Measurements from ENCODE around the gene CHRM1.
A peak's percentile ranks its signal among the peaks of the same experiment; 100 is the strongest.

CHRM1 gene

DNA sequence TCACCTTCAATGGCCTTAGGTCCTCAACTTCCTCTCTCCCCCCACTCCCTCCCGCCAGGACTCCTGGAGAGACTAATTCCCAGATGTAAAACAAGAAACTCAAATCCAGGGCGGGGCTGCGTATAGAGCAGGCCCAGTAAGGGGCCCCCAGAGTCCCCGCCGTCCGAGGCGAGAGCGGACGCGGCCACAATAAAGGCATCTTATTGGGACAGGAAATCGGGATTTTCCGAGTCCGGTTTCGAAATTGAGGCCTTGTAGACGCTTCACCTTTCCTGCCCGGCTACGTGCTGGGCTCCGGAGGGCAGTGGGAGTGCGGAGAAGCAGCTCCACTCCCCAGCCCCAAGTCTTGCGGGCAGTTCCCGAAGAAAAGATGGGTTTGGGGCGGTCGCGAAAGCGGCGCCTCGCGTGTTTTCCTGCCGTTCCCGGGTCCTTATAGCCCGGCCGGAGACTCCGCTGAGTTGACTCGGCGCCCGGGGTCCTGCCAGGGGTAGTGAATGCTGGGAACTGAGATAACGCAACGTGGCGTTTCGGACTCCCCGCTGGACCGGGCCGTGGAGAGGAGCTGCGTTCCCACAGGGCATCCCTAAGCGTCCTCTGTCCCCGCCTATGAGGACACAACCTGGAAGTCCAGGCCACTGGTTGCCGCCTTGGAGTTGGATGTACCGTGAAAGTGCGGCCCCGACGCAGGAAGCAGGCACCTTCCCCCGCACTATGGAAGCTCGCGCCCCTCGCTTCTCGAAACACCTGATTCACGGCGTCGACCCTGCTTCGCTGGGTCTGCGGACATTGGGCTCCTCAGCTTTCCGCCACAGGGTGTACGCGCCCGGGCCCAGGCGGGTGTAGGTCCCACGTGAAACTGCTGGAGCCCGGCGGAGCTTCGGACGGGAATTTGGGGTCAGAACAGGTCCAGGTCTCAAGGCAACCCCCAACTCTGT is 4.8 kb upstream of the CHRM1 start:
- no peak for DNase-seq (ENCODE audit: low read depth, low spot score)

DNA sequence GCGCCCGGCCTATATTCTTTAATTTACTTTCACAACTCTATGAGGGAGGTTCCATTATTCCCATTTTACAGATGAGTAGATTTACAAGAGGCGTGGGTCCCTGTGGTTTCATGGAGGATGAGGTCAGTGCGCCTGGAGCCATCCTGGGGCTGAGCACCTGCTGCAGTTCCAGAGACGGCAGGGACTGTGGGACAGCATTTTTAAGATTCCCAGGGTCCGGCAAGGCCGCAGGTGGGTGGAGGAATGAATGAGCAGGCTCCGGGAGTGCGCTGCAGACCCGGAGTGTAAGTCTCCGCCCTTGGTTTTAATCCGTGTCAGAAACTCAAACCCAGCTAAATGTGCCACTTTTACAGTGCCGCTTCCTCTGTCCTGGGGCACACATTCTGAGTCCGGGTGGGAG is 4.1 kb upstream of the CHRM1 start:
- DNase-seq (ENCODE audit: low read depth, low spot score) = no peak

DNA sequence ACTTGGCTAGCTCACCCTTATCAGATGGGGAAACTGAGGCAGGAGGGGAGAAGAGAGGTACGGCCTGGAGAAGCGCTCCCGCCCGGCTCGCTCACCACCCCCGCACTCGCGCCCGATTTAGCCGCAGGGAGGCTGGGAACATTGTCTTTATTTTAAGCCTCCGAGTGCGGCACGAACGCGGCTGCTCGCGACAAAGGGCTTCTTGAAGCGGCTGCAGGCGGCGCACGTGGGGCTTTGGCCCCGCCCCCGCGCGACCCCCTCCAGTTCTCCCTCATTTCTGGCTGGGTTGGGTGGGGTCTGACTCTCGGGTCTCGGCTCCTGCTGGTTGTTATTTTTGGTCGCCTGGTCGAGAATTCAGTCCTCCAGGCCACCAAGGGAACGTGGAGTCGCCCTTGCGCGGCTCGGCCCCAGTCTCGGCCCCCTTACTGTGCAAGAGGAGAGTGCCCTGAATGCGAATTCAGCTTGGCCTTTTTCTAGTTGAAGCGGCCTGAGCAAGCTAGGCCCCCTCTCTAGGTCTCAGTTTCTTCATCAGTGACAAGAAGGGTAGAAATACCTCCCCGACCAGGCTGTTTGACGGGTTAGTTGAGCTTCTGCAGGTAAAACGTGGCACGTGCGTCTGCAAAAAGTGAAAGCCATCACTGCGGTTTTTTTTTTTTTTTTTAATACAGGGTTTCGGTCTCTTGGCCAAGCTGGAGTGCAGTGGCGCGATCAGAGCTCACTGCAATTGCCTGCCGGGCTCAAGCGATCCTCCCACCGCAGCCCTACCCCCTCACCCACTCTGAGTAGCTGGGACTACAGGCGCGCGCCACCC is 2.6 kb upstream of the CHRM1 start:
- DNase-seq (ENCODE audit: low read depth, low spot score) = no peak

DNA sequence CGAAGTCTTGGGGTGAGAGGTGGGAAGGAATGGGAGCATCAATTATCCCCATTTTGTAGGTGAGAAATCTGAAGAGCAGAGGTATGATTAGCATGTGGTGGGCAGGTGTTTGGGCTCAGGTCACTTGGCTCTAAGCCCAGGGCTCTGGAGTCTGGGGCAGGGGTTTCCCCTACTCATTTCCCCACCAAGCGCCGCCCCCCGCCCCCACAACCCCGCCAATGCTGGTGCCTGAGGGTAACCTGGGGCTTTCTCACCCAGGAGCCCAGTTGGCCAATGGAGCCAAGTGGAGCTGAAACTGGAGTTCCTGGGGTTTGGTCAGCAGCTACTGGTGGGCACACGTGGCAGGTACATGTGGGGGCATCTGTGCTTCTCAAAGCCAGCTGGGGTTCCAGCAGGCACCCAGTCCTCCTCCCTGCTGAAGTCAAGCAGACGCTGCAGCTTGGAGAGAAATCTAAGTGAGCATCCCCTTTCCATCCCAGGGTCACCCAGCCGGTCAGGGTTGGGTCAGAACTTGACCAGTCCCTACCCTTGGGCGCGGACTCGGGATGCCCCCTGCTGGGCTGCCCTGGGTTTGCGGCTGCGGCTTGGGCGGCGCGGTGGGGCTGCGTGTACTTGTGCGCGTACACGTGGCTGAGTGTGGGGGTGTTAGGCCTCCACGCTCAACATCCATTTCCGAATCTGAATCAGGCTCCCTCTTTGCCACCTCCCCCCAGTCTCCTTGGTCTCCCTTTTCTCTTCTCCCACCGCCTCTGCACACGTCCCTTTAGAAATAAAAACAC is 1.7 kb upstream of the CHRM1 start:
- no peak for DNase-seq (ENCODE audit: low read depth, low spot score)

DNA sequence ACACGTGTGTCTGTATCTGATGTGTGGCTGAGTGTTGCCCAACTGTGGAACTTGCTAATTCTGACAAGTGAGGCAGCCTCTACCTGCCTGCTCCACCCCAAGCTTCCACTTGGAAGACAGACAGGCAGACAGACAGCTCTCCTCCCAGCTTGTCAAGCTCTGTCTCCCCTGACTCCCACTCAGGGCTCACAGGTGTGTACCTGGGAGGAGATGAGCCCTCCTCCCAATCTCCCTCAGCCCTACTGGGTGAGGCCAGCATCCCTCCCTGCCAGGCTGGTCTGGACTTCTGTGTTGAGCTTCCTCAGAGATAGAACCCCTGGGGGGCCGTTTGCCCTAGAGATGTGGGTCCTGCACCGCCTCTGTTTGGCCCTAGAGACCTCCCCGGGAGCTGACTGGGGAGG is 1.0 kb upstream of the CHRM1 start:
- no peak for DNase-seq (ENCODE audit: low read depth, low spot score)

DNA sequence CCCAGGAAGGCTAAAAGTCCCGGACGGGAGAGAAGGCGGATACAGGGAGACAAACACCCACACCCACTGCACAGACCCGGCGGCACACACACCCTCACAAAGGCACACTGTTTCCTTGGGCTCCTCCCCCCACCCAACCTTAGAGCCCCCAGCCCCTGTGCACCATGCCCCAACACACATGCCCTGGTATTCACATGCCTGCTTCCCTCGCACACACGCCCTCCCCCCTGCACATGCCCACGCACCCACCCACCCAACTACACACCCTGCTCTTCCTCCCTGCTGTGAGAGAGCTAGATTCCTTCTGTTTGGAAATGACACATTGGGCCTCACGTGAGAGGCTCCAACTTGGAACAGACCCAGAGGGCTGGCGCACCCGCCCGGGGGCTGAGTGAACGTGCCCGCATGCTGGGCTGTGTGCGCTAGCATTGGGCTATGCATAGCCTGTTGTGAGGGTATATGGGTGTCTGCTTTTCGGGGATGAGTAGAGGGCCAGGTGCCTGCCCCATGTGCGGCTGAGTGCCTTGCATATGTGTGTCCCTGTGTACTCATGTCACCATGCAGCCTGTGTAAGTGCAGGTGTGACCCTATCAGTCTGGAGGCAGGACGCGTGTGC is 518 bp upstream of the CHRM1 start:
- DNase-seq (ENCODE audit: low read depth, low spot score) = no peak

DNA sequence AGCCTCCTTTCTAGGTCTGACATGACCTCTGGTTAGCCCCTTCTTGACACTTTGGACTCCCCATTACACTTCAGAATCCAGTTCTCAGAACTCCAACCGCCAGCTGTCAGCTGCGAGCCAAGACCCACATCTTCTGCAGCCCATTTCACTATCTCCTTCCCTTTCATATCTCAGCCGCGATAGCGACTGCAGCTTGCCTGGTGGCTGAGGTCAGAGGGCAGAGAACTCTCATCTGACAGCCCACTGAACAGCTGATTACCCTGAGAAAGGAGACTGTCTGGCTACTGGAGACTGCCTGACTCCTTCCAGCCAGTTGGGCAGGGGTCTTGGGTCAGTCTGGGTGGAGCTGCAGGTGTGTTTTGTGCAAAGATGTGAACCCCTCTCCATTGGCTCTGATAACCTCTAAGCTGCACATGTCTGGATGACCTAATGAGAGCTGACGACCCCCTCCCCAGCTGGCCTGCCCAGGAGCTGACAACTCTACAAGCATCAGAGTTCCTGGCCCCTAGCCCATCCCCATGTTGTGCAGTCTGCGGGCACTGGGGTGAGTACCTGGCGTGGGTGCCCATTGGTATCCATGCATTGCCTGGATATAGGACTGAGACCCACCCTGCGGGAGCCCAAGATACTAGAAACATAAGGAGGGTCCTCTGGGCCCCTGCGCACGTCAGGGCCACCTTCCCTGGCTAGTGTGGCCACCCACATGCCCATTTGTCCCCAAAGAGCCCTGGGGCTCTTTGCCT is 1.1 kb downstream of the CHRM1 start:
- no peak for DNase-seq (ENCODE audit: low read depth, low spot score)

DNA sequence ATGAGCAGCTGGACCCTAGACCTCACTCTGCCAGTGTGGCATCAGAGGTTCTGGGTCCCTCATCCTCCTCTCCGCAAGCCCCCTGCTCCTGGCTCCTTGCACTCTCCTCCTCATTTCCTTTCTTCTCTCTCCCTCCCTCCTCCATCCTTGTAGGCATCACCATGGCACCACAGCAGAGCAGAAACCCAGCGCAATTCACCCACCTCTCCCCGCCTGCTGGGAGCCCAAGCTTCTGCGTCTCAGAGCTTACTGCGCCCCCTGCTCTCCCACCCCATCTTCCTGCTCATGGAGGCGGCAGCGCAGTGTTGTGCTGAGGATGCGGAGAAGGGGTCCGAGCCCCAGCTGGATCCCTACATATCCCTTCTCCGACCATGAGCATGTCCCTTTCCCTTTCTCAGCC is 1.7 kb downstream of the CHRM1 start:
- DNase-seq (ENCODE audit: low read depth, low spot score) = no peak

DNA sequence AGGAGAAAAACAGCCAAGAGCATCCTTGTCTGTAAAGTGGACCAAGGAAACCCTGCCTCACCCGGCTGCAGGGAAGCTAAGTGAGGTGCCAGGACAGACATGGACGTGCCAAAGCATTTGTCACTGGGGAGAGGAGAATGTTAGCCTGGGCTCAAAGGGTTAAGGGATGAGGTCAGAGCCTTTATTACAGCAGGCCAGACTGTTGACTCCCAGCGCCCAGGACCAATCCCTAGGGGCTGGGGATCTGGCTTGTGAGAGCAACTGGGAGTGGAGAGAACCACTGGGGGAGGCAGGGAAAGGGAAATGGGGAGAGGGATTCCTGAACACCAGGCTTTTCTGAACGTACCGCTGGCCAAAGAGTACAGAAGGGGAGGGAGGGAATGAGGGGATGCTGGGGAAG is 2.6 kb downstream of the CHRM1 start:
- no peak for DNase-seq (ENCODE audit: low read depth, low spot score)

DNA sequence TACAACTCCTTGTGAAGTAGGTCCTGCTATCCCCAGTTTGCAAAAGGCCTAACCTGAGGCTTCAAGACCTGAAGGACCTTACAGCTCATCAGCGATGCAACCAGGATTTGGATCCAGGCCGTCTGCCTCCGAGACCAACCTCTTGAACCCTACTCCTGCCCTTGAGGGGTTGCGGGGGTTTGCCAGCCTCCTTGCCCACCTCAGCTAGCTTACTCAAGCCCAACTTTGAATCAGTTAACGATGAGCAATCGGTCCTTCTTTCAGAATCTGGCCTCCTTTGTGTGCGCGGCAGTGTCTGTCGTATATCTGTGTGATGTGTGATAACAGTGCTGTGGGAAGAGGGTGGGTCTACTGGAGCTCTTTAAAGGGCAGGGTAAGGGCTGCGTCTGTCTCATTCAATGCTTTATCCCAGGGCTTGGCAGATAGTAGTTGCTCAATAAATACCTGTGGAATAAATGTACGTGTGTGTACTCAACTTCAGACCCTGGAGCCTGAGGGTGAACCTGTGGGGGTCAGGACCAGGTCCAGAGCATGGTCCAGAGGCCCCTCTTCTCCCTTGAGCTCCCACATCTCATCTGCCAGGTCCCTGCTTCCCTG is 3.2 kb downstream of the CHRM1 start:
- no peak for DNase-seq (ENCODE audit: low read depth, low spot score)

DNA sequence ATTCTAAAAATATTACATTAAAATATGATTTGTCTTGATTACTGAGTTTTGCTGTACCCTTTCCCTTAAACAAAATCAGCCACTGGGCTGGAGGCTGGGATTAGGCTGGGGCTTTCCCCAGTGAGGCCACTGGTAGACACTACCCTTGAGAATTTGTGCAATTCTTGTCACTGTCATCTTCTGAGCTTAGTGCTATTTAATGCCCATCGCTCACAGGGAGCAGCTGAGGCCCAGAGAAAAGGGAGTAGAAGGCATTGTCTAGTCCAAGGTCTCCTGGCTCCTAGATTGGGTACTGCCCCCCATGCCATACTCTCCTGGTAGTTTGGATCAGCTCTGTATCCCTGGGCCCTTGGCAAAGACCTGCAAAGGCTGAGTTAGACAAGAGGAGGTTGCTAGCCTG is 6.7 kb downstream of the CHRM1 start:
- no peak for DNase-seq (ENCODE audit: low read depth, low spot score)

DNA sequence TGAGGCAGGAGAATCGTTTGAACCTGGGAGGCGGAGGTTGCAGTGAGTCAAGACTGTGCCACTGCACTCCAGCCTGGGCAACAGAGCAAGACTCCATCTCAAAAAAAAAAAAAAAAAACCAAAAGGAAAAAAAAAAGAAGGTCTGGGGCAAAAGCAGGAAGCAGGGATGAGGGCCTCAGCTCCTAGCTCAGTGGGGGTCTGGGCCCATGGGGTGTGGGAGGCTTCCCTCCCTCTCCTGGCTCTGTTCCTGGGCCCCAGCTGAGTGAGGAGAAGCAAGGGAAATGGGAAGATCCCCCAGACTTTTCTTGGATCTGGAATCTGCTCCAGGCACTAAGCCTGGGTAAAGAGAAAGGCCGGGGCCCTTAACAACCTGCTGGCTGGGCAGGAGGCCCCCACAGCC is 8.9 kb downstream of the CHRM1 start:
- DNase-seq (ENCODE audit: low read depth, low spot score) = no peak

DNA sequence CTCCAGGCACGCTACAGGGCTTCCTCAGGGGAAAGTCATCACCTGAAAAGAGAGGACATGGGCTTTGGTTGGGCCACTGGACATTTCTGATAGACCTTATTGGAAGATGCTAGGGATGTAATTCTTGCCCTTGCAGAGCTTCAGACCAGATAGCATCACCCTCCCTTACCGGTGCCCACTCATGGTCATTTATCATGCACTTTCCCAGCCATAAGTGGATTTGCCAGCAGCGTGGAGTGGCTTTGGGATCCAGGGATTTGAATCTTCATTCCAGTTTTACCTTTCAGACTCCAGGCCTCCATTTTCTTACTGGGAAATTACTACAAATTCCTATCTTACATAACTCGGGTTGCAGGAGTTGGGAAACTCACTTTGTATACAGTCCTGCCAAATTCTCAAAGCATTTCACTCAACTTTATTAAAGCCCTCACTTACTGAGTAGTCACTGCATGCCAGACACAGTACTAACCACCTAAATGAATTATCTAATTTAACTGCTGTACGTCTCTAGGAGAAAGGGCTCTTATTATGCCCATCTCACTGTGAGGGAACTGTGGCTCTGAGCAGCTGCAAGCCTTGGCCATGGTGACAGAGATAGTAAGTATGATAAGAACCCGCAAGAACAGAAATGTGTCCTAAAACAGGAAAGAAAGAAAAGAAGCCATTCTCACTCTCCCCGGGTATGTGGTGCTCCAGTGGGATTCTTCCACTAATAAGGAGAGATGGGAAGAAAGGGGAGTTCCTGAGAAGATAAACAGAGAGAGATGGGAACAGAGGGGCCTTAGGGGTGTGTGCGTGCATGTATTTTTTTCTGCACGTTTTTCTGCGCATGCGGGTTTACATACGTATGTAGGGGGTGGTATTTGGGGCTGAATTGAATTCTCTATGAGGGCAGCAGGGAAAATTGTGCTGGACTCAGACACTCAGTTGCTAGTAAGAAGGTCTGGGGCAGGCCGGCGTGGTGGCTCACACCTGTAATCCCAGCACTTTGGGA is 9.7 kb downstream of the CHRM1 start:
- no peak for DNase-seq (ENCODE audit: low read depth, low spot score)

DNA sequence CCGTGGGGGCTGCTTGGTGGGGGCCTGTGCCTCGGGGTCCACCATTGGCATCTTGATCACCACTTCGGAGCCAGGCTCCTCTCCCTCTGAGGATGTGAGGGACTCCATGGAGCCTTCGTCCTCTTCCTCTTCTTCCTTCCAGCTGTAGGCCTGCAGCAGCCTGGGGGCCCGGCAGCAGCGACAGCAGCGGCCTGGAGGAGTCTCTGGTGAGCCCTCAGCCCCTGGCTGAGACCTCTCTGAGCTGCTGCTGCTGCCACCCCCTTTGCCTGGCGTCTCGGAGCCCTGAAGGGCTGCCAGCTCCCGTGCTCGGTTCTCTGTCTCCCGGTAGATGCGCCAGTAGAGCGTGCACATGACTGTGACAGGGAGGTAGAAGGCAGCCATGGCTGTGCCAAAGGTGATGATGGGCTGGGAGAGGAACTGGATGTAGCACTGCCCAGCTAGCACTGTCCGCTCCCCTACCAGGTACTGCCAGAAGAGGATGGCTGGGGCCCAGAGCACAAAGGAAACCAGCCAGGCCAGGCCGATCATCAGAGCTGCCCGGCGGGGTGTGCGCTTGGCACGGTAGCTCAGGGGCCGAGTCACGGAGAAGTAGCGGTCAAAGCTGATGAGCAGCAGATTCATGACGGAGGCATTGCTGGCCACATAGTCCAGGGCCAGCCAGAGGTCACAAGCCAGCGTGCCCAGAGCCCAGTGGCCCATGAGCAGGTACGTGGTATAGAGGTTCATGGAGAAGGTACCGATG is 10.9 kb downstream of the CHRM1 start:
- no peak for DNase-seq (ENCODE audit: low read depth, low spot score)

DNA sequence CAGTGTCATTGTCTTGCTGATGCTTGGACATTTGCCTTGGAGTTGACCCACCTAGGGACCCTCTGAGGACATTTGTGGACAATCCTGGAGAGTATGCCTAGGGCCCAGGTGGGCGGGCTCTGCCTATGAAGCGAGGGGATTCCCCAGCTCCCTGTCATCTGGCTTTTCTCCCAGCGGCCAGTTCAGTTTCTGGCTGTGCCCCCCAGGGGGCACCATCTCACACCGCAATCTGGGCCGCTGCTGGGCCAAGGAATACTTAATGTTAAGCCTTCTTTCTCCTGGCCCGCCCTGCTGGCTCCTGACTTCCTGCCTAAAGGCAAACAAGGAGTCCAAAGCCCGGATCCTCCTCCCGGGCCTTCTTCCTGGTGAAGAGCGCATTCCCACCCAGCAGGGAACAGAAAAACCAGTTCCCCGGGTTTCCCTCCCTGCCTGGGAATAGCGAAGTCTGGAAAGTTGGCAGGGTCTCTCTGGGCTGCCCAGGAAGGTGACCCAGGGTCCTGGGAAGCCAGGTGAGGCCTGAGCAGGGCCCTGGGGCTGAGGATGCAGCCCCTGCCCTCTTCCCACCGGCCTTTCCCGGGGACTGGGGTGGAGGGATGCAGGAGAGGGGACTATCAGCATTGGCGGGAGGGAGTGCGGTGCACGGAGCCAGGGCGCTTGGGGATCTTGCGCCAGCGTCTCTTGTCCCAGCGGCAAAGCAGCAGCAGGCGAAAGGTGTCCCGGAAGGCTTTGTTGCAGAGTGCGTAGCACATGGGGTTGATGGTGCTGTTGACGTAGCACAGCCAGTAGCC is 11.9 kb downstream of the CHRM1 start:
- peak; percentile 97 for DNase-seq (ENCODE audit: low read depth, low spot score)

DNA sequence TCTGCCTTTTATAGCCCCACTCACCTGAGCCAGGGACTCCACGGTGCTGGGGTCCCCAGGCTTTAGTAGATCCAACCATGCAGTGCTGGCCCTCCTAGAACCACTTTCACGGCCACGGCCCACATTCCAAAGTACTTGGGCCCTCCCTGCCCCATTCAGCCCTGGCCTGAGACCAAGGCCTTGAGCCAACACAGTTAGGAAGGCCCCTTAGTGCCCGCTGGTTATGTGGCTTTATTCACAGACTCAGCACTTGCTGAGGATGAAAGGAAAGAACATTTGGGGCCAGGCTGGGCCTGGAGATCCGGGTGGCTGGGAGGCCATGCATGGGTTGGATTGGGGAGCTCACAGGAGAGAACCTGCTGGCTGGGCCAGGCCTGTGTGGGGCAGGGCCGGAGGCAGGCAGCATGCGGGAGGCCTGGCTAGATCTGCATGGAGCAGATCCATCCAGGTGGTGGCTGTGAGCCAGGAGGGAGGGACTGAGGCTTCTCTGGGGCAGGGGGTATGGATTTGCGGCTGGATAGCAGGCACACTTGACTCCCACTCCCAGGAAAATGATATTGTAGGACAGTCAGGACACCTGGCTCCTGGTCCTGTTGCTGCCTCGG is 12.6 kb downstream of the CHRM1 start:
- DNase-seq (ENCODE audit: low read depth, low spot score) = no peak

DNA sequence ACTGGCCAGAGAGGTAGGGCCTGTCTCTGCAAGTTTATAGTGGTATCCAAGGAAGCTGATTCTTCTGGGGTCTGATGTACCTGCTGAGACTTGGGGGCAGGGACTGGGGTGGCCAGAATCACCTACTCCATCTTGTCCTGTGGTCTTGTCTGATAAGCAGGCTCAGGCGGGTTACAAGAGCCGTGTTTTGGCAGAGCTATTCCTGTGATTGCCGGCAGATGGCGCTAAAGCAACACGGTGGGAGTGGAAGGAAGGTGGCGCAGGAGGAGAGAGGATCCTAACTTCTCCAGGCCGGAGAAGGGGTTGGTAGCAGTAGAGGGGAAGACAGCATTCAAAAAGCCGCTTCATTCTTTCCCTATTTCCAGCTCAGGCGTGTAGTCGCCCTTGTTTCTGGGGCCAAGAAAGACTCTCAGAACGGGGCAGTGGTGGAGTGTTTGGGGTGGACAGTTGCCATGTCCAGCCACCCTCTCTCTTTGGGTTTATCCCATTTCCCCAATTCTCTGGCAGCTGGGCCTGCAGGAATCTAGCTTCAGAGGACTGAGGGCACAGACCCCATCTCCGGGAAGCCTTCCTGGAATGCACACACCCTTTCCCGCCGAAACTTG is 15.1 kb downstream of the CHRM1 start:
- DNase-seq (ENCODE audit: low read depth, low spot score) = no peak

All from iPS DF 19.7 (cell line).